Loucy (cell line): ENCODE data around the gene INPP5D.

Source experiments
- CTCF ChIP-seq: fragments of 200-600 bp; sonication (generic); conservative IDR thresholded peaks from 2 replicates; pipeline ENCODE4 v1.5.1; 2014; ENCODE audit warnings: mild to moderate bottlenecking, antibody characterized with exemption, low read length
- EZH2phosphoT487 ChIP-seq: fragments of 200-600 bp; IDR thresholded peaks from 2 replicates; pipeline ENCODE4 v1.6.1; 2018; ENCODE audit warnings: antibody characterized with exemption, mild to moderate bottlenecking, moderate library complexity, borderline replicate concordance

- TF ChIP-seq CTCF = no peak
- no peak for TF ChIP-seq EZH2phosphoT487
These were observed 190.4 kb downstream of the INPP5D start for GRCh38 chr2:233250568-233250967.
